Spinal cord (tissue), 10 donors: Measurements from ENCODE around the gene POMGNT2. TPM values are rescaled to one million over a fixed set of nuclear protein-coding genes. Genes with fewer than 3 reads are reported as not detected.

ENCODE experiments used
- DNase-seq, 6 donors: peaks; one replicate each; pipeline versions ENCODE4 v3.0.0 to v3.0.0-alpha.2; 2013 to 2015; ENCODE audit warnings: low spot score in 6 of 6, low read depth in 4 of 6
- H3K27ac ChIP-seq: one replicate; pipeline ENCODE4 v1.5.1; 2013; ENCODE audit warnings: low read depth, low read length, control low read depth
- H3K27me3 ChIP-seq: one replicate; pipeline ENCODE4 v1.6.1; 2013; ENCODE audit warnings: low read length; ENCODE audit not compliant: control insufficient read depth, insufficient read depth
- H3K36me3 ChIP-seq: one replicate; pipeline ENCODE4 v1.6.1; 2013; ENCODE audit warnings: low read length; ENCODE audit not compliant: control insufficient read depth, insufficient read depth
- H3K4me1 ChIP-seq: one replicate; pipeline ENCODE4 v1.6.1; 2013; ENCODE audit warnings: low read length; ENCODE audit not compliant: control insufficient read depth, insufficient read depth
- H3K4me3 ChIP-seq: one replicate; pipeline ENCODE4 v1.5.1; 2013; ENCODE audit warnings: low read depth, low read length, control low read depth
- H3K9me3 ChIP-seq: one replicate; pipeline ENCODE4 v1.6.1; 2013; ENCODE audit warnings: low read length; ENCODE audit not compliant: control insufficient read depth, insufficient read depth
- WGBS: methylation state at CpG from one replicate; pipeline ENCODE4 v1.1.5; 2013; ENCODE audit warnings: missing lambda C conversion rate; ENCODE audit not compliant: insufficient coverage; 5-methylcytosine and 5-hydroxymethylcytosine counted together
- polyA plus RNA-seq, 2 donors: library from polyadenylated mRNA; unstranded; fragments of 120-200 nt; gene quantifications; one replicate each; pipeline ENCODE4 v1.2.1, GENCODE V29; 2013; ENCODE audit not compliant: insufficient read length in 2 of 2
- total RNA-seq, 2 donors: library from RNA; depleted of rRNA in 1 of 2; stranded (reverse); fragments of 120-200 nt in 1 of 2; fragments of >200 nt in 1 of 2; gene quantifications; one replicate each; pipeline versions ENCODE4 v1.2.3 to v1.2.4, GENCODE V29; 2013 to 2014
- donor health status: healthy.

The POMGNT2 gene
- total and polyA plus RNA-seq, 4 donors = 21.0 to 44.4 (median 38.8) TPM

DNA sequence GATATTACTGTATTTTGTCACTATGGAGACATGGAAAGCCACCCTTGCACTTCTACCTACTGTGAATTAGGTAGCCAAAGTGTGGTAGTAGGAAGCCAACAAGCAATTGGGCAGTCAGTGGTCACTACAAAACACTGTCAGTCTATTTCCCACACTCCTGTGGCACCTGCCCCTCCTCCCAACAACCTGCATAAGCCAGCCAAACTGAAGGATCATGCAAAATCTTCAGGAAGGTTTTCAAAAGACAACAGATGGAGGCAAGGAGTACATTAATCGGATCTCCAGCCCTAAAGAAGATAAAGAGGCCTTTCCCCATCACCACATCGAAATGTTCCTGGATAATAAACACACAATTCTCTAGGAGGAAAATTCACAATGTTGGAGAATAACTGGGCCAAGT, 11.9 kb downstream of the POMGNT2 start:
- Histone ChIP-seq H3K4me1 (peaks cover 24% of the 10 kb centered on the region), H3K36me3 (peaks cover 3% of the 10 kb centered on the region), H3K27me3 (no peaks in the 10 kb centered on the region), H3K4me3 (no peak overlapping the region), H3K27ac (no peak overlapping the region), H3K9me3 (no peaks in the 10 kb centered on the region)
- DNase-seq = no peak
- WGBS = no CpG with 5 or more reads among the region's 2 CpGs

- Histone ChIP-seq H3K4me3 (no peak overlapping the region), H3K27me3 (no peaks in the 10 kb centered on the region), H3K36me3 (peaks cover 7% of the 10 kb centered on the region), H3K4me1 (peaks cover 24% of the 10 kb centered on the region), H3K9me3 (no peaks in the 10 kb centered on the region), H3K27ac (no peak overlapping the region)
- no CpG with 5 or more reads among the region's 1 CpG for WGBS
- DNase-seq = no peak
Measured at GRCh38 chr3:43093006-43093405, 12.9 kb downstream of the POMGNT2 start.

GRCh38 chr3:43091481-43091880, 14.4 kb downstream of the POMGNT2 start:
- DNase-seq = no peak
- WGBS = 100% methylated on average over 1 of the region's 4 CpGs
- peaks cover 5% of the 10 kb centered on the region for H3K36me3 ChIP-seq
- no peaks in the 10 kb centered on the region for H3K27me3 ChIP-seq
- no peak overlapping the region for H3K4me3 ChIP-seq
- peaks cover 24% of the 10 kb centered on the region for H3K4me1 ChIP-seq
- H3K27ac ChIP-seq = no peak overlapping the region
- no peaks in the 10 kb centered on the region for H3K9me3 ChIP-seq

GRCh38 chr3:43090238-43090637, 15.6 kb downstream of the POMGNT2 start:
- WGBS = 88% methylated on average over 2 of the region's 3 CpGs
- Histone ChIP-seq H3K27me3 (no peaks in the 10 kb centered on the region), H3K27ac (no peak overlapping the region), H3K9me3 (no peaks in the 10 kb centered on the region), H3K4me3 (no peak overlapping the region), H3K4me1 (peaks cover 21% of the 10 kb centered on the region), H3K36me3 (peaks cover 5% of the 10 kb centered on the region)
- no peak for DNase-seq

DNA sequence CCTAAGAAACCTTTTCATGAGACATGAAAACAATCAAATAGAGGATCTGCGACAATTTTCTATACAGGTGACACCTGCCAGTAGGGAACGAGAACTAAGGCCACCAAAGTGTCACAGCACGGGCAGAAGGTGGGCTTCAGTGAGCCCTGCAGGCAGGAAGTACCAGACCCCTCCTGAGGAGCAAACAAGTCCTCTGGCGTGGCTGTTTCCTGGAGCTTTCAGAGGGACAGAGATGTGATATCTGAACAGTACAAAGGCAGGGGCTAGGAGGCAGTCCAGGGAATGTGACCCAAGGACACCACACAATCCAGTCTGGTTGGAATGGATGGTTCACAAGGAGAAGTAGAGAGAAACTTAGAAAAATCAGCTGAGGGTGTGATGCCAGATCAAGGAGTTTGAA, 16.8 kb downstream of the POMGNT2 start:
- DNase-seq = no peak
- Histone ChIP-seq H3K27me3 (no peaks in the 10 kb centered on the region), H3K4me3 (no peak overlapping the region), H3K9me3 (no peaks in the 10 kb centered on the region), H3K27ac (no peak overlapping the region), H3K4me1 (peaks cover 10% of the 10 kb centered on the region), H3K36me3 (peaks cover 7% of the 10 kb centered on the region)
- 90% methylated on average over 4 of the region's 4 CpGs for WGBS

DNA sequence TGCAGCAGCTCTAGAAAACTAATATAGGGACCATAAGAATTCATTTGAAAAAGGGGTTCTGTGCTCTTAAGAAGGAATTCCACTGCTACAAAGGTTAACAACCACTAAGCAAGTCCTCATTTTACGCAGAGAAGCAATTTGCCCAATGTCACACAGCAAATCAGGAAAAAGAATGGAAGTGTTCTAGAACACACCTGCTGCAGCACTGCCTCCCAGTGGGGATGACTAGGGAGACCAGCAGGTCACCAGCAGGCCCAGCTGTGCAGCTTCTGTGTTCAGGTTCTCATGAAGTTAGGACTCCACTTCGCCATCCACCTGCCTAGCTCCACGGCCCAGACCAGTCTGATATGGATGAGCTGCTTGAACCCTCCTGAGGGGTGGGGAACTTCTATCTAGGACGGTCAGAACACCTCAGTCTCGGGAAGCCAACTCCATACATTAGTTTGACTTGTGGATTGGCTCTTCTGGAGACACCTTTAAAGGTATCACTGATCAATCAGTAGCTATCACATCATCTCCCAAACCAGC, 18.6 kb downstream of the POMGNT2 start:
- H3K36me3 ChIP-seq = peaks cover 7% of the 10 kb centered on the region
- no peak overlapping the region for H3K27ac ChIP-seq
- no peaks in the 10 kb centered on the region for H3K4me1 ChIP-seq
- WGBS = 100% methylated on average over 1 of the region's 5 CpGs
- H3K4me3 ChIP-seq = no peak overlapping the region
- H3K27me3 ChIP-seq = no peaks in the 10 kb centered on the region
- no peaks in the 10 kb centered on the region for H3K9me3 ChIP-seq
- DNase-seq = no peak

DNA sequence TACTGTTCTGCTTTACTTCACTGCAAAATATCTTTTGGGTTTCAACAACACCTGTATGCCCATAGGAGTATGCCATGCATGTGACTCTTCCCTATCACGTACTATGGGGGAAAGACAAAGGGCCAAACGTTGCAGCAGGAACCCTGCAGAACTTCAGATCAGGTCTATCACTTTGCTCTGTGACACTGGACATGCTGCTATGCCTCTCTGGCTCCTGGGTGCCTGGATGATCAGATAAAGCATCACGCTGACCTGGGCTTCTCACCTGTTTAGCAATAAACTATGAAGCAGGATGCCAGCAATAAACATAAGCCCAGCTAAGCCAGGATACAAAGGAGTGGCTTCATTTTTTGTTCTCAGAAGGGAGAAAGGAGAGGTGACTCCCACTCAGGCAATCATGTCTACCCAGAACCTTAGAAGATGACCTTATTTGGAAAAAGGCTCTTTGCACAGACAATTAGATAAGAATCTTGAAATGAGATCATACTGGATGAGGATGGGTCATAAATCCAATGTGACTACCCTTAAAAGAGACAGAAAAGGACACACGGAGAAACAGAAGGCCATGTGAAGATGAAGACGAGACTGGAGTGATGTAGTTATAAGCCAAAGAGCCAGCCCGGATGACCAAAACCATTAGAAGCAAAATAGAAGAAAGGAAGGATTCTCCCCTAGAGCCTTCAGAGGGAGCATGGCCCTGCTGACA, 19.3 kb downstream of the POMGNT2 start:
- no peaks in the 10 kb centered on the region for H3K4me1 ChIP-seq
- H3K9me3 ChIP-seq = no peaks in the 10 kb centered on the region
- no peak overlapping the region for H3K27ac ChIP-seq
- no peak overlapping the region for H3K4me3 ChIP-seq
- DNase-seq = no peak
- no peaks in the 10 kb centered on the region for H3K27me3 ChIP-seq
- 94% methylated on average over 5 of the region's 6 CpGs for WGBS
- peaks cover 7% of the 10 kb centered on the region for H3K36me3 ChIP-seq

- no peak for DNase-seq
- Histone ChIP-seq H3K36me3 (peaks cover 34% of the 10 kb centered on the region), H3K27ac (peak overlapping the region; percentile 10), H3K27me3 (no peaks in the 10 kb centered on the region), H3K4me1 (no peaks in the 10 kb centered on the region), H3K9me3 (no peaks in the 10 kb centered on the region), H3K4me3 (no peak overlapping the region)
- WGBS = 88% methylated on average over 2 of the region's 2 CpGs
Measured at GRCh38 chr3:43082457-43082856, 23.4 kb downstream of the POMGNT2 start.

DNA sequence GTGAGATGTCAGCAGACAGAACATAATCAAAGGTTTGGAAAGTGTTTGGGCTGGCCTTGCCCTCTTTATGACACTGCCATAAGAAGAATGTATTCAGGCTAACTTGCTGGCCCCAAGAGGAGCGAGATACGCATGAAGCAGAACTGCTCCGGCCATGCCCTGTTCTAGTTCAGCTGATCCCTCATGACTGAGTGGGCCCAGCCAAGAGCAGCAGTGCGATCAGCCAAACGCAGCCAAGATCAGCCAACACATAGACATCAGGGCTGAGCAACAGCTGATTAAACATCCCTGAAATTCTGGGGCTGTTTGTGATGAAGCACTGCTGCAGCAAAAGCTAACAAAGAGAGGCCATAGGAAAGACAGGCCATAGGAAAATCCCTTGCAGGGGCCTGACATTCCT, 24.1 kb downstream of the POMGNT2 start:
- peak in 1 of 6 donors; percentile 54 for DNase-seq
- no peaks in the 10 kb centered on the region for H3K9me3 ChIP-seq
- H3K4me1 ChIP-seq = no peaks in the 10 kb centered on the region
- H3K27ac ChIP-seq = peak overlapping the region; percentile 10
- H3K27me3 ChIP-seq = no peaks in the 10 kb centered on the region
- WGBS = 93% methylated on average over 5 of the region's 5 CpGs
- H3K4me3 ChIP-seq = no peak overlapping the region
- peaks cover 34% of the 10 kb centered on the region for H3K36me3 ChIP-seq
